Upper lobe of left lung (tissue), 6 donors: Measurements from ENCODE around the gene SBF2. TPM values are rescaled to one million over a fixed set of nuclear protein-coding genes. Genes with fewer than 3 reads are reported as not detected.

ENCODE experiments used
- ATAC-seq, 2 donors: fragments of 200-7000 bp; cut with Tn5 transposase; one replicate each; pipeline ENCODE4 v1.9.1; 2022; ENCODE audit warnings: mild to moderate bottlenecking in 2 of 2, moderate library complexity in 2 of 2; ENCODE audit not compliant: low FRiP score in 2 of 2
- DNase-seq, 2 donors: peaks; one replicate each; pipeline ENCODE4 v3.0.0-alpha.2; 2019 to 2020
- H3K27ac ChIP-seq, 4 donors: fragments of 200-600 bp; sonication (generic); one replicate each; pipeline ENCODE4 v1.5.1; 2016 to 2019
- H3K27me3 ChIP-seq, 4 donors: fragments of 200-600 bp; sonication (generic); one replicate each; pipeline ENCODE4 v1.5.1; 2017 to 2019
- H3K36me3 ChIP-seq, 4 donors: fragments of 200-600 bp; sonication (generic); one replicate each; pipeline ENCODE4 v1.5.1; 2016 to 2019
- H3K4me1 ChIP-seq, 4 donors: fragments of 200-600 bp; sonication (generic); one replicate each; pipeline ENCODE4 v1.5.1; 2018 to 2019
- H3K4me3 ChIP-seq, 4 donors: fragments of 200-600 bp; sonication (generic); one replicate each; pipeline ENCODE4 v1.5.1; 2017 to 2019; ENCODE audit warnings: mild to moderate bottlenecking in 2 of 4, moderate library complexity in 1 of 4
- H3K9me3 ChIP-seq, 4 donors: fragments of 200-600 bp; sonication (generic); one replicate each; pipeline ENCODE4 v1.5.1; 2018 to 2019
- EP300 ChIP-seq, 4 donors: sonication (generic); formaldehyde crosslinking; IDR thresholded peaks; one replicate each; pipeline ENCODE4 v1.5.1; 2017; ENCODE audit warnings: antibody characterized with exemption in 4 of 4, control low read depth in 2 of 4
- POLR2A ChIP-seq, 4 donors: fragments of 450-650 bp; IDR thresholded peaks; one replicate each; pipeline ENCODE4 v1.5.1; 2016 to 2017; ENCODE audit warnings: antibody characterized with exemption in 4 of 4, mild to moderate bottlenecking in 2 of 4
- POLR2AphosphoS5 ChIP-seq, 2 donors: sonication (generic); formaldehyde crosslinking; IDR thresholded peaks; one replicate each; pipeline ENCODE4 v1.5.1; 2017; ENCODE audit warnings: antibody characterized with exemption in 2 of 2
- WGBS, 2 donors: methylation state at CpG; one replicate each; pipeline ENCODE4 v1.1.5; 2017 to 2018; 5-methylcytosine and 5-hydroxymethylcytosine counted together
- total RNA-seq, 6 donors: library from RNA; depleted of rRNA in 4 of 6; stranded (reverse); fragments of >200 nt in 4 of 6; gene quantifications; one replicate each; pipeline versions ENCODE4 v1.1.0 to v1.2.1, GENCODE V29; 2016 to 2021
- TF ChIP-seq, protein P1 (sequence below), 6 experiments: fragments of 450-650 bp in 4 of 6; fragments of 200-600 bp in 2 of 6; sonication (generic) in 2 of 6; IDR thresholded peaks; one replicate each; pipeline ENCODE4 v1.5.1; 2016 to 2019; ENCODE audit warnings: antibody characterized with exemption in 6 of 6
- donor health status: DM: no; HTN: no; CAD: no; lungs with moderate emphysema.
- donor health status: DM: no; HTN: yes; CAD: no; lungs with severe emphysema.

The SBF2 gene
- total RNA-seq, 6 donors from 2014 or later = 22.2 to 54.5 (median 41.2) TPM

DNA sequence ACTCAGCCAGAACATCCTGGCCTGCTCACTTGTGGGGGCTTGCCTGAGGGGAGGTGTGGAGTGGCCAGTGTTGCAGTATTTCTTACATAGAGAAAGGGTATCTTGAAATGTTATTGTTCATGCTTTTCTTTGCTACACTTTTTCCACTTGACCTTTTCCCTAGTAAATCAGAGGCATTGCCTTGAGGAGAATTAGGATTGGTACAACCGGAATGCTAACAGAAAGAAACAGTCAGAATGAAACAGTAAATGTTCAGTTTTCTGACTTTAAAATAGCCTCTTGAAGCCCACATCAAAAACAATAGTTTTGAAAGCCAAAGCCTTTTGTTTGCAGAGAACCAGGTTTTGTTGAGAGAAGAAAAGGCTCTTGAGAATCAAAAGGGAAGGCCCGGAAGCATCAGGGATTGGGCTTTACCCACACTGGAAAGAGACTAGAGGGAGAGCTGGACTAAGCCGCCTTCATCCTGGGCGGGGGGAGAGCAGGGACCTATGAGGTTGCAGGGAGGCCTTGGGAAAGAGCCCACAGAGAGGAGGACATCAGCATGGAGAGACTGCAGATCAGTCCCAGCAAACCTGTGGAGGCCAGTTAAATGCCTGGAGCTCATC lies 23.2 kb upstream of the SBF2 start:
- no peak for DNase-seq
- TF ChIP-seq EP300 (IDR thresholded peaks at IDR 0.05) (no peak), POLR2AphosphoS5 (IDR thresholded peaks at IDR 0.05) (no peak), POLR2A (IDR thresholded peaks at IDR 0.05) (no peak)
- TF ChIP-seq, protein P1, sequence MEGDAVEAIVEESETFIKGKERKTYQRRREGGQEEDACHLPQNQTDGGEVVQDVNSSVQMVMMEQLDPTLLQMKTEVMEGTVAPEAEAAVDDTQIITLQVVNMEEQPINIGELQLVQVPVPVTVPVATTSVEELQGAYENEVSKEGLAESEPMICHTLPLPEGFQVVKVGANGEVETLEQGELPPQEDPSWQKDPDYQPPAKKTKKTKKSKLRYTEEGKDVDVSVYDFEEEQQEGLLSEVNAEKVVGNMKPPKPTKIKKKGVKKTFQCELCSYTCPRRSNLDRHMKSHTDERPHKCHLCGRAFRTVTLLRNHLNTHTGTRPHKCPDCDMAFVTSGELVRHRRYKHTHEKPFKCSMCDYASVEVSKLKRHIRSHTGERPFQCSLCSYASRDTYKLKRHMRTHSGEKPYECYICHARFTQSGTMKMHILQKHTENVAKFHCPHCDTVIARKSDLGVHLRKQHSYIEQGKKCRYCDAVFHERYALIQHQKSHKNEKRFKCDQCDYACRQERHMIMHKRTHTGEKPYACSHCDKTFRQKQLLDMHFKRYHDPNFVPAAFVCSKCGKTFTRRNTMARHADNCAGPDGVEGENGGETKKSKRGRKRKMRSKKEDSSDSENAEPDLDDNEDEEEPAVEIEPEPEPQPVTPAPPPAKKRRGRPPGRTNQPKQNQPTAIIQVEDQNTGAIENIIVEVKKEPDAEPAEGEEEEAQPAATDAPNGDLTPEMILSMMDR (IDR thresholded peaks at IDR 0.05) = no peak
- no peak for ATAC-seq
- no peaks in the 10 kb centered on the region for H3K27me3 ChIP-seq
- H3K4me1 ChIP-seq = no peaks in the 10 kb centered on the region
- WGBS, 2 donors = 93 to 94% methylated on average over 4 of the region's 4 CpGs
- no peaks in the 10 kb centered on the region for H3K9me3 ChIP-seq
- no peak overlapping the region for H3K4me3 ChIP-seq
- no peak overlapping the region for H3K27ac ChIP-seq
- no peaks in the 10 kb centered on the region for H3K36me3 ChIP-seq

DNA sequence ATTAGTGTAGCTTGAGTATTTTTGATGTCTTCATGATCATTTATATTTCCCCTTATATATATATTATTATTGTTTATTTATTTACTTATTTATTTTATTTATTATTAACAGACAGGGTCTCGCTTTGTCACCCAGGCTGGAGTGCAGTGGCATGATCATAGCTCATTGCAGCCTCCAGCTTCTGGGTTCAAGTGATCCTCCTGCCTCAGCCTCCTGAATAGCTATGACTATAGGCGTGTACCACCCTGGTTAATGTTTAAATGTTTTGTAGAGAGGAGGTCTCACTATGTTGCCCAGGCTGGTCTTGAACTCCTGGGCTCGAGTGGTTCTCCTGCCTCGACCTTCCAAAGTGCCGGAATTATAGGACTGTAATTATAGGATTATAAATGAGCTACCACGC lies 21.1 kb upstream of the SBF2 start:
- ATAC-seq = no peak
- Histone ChIP-seq H3K9me3 (no peaks in the 10 kb centered on the region), H3K36me3 (no peaks in the 10 kb centered on the region), H3K27me3 (no peaks in the 10 kb centered on the region), H3K27ac (no peak overlapping the region), H3K4me3 (no peak overlapping the region), H3K4me1 (peaks cover 0 to 4% (median under 1%) of the 10 kb centered on the region in 4 donors)
- TF ChIP-seq POLR2A (IDR thresholded peaks at IDR 0.05) (no peak), EP300 (IDR thresholded peaks at IDR 0.05) (no peak), POLR2AphosphoS5 (IDR thresholded peaks at IDR 0.05) (no peak)
- TF ChIP-seq, protein P1 (IDR thresholded peaks at IDR 0.05) = no peak
- no peak for DNase-seq
- 92 to 94% methylated on average over 6 of the region's 6 CpGs for WGBS, 2 donors

GRCh38 chr11:10314199-10315072 lies 20.4 kb upstream of the SBF2 start:
- TF ChIP-seq POLR2AphosphoS5 (IDR thresholded peaks at IDR 0.05) (no peak), POLR2A (IDR thresholded peaks at IDR 0.05) (no peak), EP300 (IDR thresholded peaks at IDR 0.05) (no peak)
- TF ChIP-seq, protein P1 (IDR thresholded peaks at IDR 0.05) = no peak
- Histone ChIP-seq H3K4me1 (peaks cover 4 to 7% (median 6%) of the 10 kb centered on the region in 4 donors), H3K4me3 (no peak overlapping the region), H3K27ac (no peak overlapping the region), H3K9me3 (no peaks in the 10 kb centered on the region), H3K27me3 (no peaks in the 10 kb centered on the region), H3K36me3 (no peaks in the 10 kb centered on the region)
- WGBS, 2 donors = 47 to 63% methylated on average over 8 of the region's 8 CpGs
- ATAC-seq (peak; percentile 68), DNase-seq (peak in 1 of 2 donors; percentile 65)

- H3K9me3 ChIP-seq = no peaks in the 10 kb centered on the region
- peaks cover 0 to under 1% (median 0%) of the 10 kb centered on the region in 4 donors for H3K36me3 ChIP-seq
- WGBS, 2 donors = 95 to 100% methylated on average over 2 of the region's 2 CpGs
- ATAC-seq (no peak), DNase-seq (no peak)
- no peak overlapping the region for H3K4me3 ChIP-seq
- TF ChIP-seq, protein P1 (IDR thresholded peaks at IDR 0.05) = no peak
- no peak for TF ChIP-seq POLR2AphosphoS5 (IDR thresholded peaks at IDR 0.05)
- TF ChIP-seq POLR2A (IDR thresholded peaks at IDR 0.05) = no peak
- no peak for TF ChIP-seq EP300 (IDR thresholded peaks at IDR 0.05)
- peaks cover 25 to 32% (median 29%) of the 10 kb centered on the region in 4 donors for H3K4me1 ChIP-seq
- H3K27me3 ChIP-seq = peaks cover 0 to 3% (median under 1%) of the 10 kb centered on the region in 4 donors
- H3K27ac ChIP-seq = no peak overlapping the region
Measured at GRCh38 chr11:10311802-10312201, 17.8 kb upstream of the SBF2 start.
